ENCODE data around the gene SYF2.
"Not testable (repeated sequence)": the region's sequence is repeated elsewhere in the genome, so short reads cannot be mapped to it uniquely, and the experiment has no call there.

SYF2 gene

DNA sequence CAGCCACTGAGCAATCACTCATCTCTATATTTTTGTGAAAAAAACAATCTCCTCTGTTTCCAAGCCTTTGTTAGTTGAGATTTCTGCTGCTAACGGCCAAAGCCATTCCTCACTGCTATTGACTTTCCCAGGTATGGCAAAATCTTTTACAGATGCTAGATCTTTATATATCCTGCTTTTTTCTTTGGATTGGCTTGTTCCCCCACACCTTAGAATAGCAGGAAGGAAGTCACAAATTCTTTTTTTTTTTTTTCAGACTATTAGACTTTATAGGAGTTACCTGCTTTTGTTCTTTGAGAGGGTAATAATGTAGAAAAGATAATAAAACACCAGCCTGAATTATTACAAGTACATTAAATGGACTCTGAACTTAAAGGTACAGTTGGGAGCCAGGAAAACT is 24.2 kb downstream of the SYF2 start:
- no peak for DNase-seq (ENCODE audit: low read depth in 3 of 3)

- DNase-seq (ENCODE audit: low read depth in 3 of 3) = no peak
Observed at GRCh38 chr1:25206201-25206600, 26.1 kb downstream of the SYF2 start.

- DNase-seq (ENCODE audit: low read depth in 3 of 3) = no peak
Observed at GRCh38 chr1:25205786-25206185, 26.5 kb downstream of the SYF2 start.

GRCh38 chr1:25204797-25205480 is 27.4 kb downstream of the SYF2 start:
- DNase-seq (ENCODE audit: low read depth in 3 of 3) = no peak

DNA sequence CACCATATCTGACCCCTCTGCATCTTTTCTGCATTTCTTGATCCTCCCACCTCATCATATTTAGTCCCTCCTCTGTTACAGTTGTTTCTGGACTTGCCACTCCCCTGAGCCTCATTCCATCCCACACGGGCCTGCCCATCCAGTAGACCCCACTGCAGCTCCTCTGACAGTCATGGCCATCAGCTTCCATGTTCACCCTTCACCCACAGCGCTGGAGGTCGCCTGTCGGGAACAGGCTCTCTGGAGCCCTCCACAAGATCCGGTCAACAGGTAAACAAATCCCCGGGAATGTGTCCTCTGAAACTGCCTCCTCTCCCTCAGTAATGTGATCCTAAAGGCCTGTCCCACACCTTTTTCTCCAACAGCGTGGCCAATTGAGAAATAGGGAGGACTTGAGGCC is 31.3 kb downstream of the SYF2 start:
- no peak for DNase-seq (ENCODE audit: low read depth in 3 of 3)

GRCh38 chr1:25199819-25200620 is 32.3 kb downstream of the SYF2 start:
- DNase-seq (ENCODE audit: low read depth in 3 of 3) = no peak

DNA sequence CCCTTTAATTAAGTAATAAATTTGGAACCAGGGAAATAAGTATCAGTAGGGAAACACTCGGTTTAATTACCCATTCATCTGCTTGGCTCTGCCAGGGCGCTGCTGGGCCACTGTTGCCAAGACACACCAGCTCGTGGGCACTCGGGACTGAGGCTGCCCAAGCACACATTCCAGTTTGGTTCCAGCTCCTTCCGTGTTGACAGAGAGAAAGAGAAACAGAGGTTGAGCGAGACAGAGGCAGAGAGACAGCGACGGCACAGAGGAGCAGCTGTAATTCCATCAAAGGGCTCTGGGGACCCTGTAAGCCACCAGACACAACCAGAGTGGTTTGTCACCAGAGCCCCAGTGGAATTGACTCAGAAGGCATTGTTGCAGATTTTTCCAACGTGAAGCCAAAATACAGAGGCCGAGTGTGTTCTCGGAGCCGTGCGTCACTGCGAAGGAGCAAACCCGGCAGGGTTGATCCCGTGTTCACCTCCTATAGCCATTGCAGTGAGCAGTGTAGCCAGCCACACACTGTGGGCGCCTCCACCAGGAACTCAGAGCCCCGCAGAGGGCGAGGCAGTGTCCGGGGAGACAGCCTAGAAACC is 33.5 kb downstream of the SYF2 start:
- no peak for DNase-seq (ENCODE audit: low read depth in 3 of 3)

GRCh38 chr1:25197982-25198662 is 34.2 kb downstream of the SYF2 start:
- no peak for DNase-seq (ENCODE audit: low read depth in 3 of 3)

GRCh38 chr1:25197235-25197975 is 34.9 kb downstream of the SYF2 start:
- DNase-seq (ENCODE audit: low read depth in 3 of 3) = no peak

GRCh38 chr1:25196830-25197229 is 35.5 kb downstream of the SYF2 start:
- no peak for DNase-seq (ENCODE audit: low read depth in 3 of 3)

DNA sequence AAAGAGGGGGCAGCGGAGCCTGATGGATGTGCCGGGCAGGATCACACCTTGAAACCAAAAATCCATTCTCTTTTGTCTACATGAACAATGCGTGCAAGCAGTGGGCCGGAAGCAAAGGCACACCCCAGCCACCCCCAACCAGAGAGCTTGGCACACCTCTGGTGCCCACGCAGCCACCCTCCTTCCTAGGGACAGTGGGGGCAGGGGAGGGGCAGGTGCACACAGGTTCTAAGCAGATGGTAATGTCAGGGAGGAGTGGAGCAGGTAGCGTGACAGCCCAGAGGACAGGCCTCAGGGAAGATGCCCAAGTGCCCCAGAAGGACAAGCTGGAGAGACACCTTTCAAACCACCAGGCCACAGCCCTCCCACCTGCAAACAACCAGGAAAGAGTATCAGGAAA is 36.5 kb downstream of the SYF2 start:
- no peak for DNase-seq (ENCODE audit: low read depth in 3 of 3)

DNA sequence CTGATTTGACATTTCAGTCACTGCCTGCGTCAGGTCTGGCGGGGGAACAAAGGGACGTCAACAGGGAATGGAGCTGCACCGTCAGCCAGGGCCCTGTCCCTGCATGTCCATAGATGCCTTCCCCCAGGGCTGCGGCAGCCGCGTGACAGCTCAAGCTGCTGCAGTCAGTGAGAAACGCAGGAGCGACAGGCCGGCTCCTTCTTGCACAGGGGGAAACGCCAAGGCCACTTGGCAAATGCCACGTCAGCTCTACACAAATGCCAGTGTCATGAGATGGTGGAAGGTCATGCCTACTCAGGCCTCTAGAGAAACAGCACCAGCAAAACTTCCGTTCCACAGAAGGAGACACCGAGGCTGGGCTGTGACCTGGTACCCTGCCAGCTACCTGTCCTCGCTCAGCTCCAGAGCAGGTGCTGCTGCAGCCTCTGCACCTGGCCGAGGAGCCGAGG is 37.7 kb downstream of the SYF2 start:
- no peak for DNase-seq (ENCODE audit: low read depth in 3 of 3)

GRCh38 chr1:25194054-25194453 is 38.2 kb downstream of the SYF2 start:
- DNase-seq (ENCODE audit: low read depth in 3 of 3) = no peak

DNA sequence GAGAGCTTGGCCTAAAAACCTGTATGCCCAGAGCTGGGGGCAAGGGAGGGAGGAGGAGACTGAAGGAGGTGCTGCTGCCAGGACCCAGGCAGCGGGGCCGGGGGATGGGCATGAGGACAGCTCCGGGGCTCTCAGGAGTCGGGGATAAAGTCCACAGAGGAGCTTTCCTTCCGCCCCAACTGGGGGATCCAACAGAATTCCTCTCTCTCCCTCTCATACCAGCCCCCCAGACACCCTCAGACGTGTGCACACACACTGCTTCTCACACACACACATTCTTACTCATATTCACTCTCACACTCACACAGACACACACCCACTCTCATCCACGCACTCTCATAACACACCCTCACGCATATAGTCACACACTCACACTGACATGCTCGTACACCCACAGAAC is 39.1 kb downstream of the SYF2 start:
- DNase-seq (ENCODE audit: low read depth in 3 of 3) = no peak

DNA sequence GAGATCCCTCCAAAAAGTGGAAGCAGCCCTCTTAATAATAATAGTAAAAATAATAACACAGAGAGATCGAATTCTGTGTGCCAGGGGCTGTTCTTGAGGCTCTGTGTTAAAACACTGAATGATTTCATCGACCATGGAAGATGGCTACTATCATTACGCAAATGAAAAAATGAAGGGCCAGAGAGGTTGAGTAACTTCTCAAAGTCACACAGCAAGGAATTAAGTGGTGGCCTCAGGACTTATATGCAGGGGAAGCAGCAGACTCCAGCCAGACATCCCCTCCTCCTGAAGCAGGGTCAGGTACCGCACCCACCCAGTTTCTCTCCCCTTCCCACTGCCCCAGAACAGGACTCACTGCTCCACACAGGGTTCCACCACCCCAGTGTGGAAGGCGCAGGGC is 40.1 kb downstream of the SYF2 start:
- no peak for DNase-seq (ENCODE audit: low read depth in 3 of 3)

- no peak for DNase-seq (ENCODE audit: low read depth in 3 of 3)
Observed at GRCh38 chr1:25190260-25190659, 42.0 kb downstream of the SYF2 start.

- DNase-seq (ENCODE audit: low read depth in 3 of 3) = not testable (repeated sequence)
Observed at GRCh38 chr1:25187904-25188303, 44.4 kb downstream of the SYF2 start.

GRCh38 chr1:25187077-25187476 is 45.2 kb downstream of the SYF2 start:
- no peak for DNase-seq (ENCODE audit: low read depth in 3 of 3)

DNA sequence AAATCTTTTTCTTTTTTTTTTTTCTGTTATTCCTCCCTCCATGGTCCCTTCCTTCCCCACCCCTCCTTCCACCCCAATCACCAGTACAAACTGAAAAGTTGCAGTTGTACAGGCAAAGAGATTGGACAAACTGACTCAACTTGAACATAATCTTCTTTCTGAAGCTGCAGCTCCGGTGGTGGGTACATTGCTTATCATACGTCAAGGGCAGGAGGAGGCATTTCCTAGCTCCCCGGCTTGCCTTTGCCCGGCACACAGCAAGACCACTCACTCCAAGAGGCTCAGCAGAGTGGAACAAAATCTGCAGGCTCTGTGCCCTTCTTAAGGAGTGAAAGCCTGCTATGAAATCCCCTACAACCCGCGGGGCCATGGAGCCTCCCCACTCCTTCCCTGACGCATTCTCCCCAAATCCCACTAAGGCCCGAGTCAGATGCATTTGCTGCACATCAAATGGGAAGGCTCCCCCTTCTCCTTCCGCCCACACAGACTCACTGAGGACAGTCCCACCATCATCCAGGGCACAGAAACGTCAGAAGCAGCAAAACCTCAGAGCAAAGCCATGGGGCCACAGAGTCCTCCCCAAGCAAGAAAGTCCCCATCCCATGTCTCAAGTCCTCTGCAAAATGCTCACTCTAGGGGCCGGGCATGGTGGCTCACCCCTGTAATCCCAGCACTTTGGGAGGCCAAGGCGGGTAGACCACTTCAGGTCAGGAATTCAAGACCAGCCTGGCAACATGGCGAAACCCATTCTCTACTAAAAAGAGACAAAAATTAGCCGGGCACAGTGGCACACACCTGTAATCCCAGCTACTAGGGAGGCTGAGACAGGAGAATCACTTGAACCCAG is 45.9 kb downstream of the SYF2 start:
- no peak for DNase-seq (ENCODE audit: low read depth in 3 of 3)

- DNase-seq (ENCODE audit: low read depth in 3 of 3) = no peak
Observed at GRCh38 chr1:25185409-25186160, 46.7 kb downstream of the SYF2 start.

All from stimulated activated CD4-positive, alpha-beta T cell treated with anti-CD3 and anti-CD28 coated beads, TNF-alpha, amount 100 ng/mL, for 48 hours (primary cell).